Measurements from ENCODE around the gene ANKAR.

- no peak for TF ChIP-seq ZNF219 (CRISPR knock-in tag; IDR thresholded peaks at IDR 0.05; ENCODE audit: borderline replicate concordance)
- TF ChIP-seq FOXP1 (CRISPR knock-in tag; IDR thresholded peaks at IDR 0.05; ENCODE audit: borderline replicate concordance), result no peak
- TF ChIP-seq, protein P1, sequence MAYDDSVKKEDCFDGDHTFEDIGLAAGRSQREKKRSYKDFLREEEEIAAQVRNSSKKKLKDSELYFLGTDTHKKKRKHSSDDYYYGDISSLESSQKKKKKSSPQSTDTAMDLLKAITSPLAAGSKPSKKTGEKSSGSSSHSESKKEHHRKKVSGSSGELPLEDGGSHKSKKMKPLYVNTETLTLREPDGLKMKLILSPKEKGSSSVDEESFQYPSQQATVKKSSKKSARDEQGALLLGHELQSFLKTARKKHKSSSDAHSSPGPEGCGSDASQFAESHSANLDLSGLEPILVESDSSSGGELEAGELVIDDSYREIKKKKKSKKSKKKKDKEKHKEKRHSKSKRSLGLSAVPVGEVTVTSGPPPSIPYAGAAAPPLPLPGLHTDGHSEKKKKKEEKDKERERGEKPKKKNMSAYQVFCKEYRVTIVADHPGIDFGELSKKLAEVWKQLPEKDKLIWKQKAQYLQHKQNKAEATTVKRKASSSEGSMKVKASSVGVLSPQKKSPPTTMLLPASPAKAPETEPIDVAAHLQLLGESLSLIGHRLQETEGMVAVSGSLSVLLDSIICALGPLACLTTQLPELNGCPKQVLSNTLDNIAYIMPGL (CRISPR knock-in tag; IDR thresholded peaks at IDR 0.05), result no peak
- TF ChIP-seq CTCF (IDR thresholded peaks at IDR 0.05), result no peak
- TF ChIP-seq FOXP4 (CRISPR knock-in tag; IDR thresholded peaks at IDR 0.05), result no peak
- TF ChIP-seq ELF4 (CRISPR knock-in tag; IDR thresholded peaks at IDR 0.05; ENCODE audit: low read depth), result no peak
- TF ChIP-seq NFATC4 (CRISPR knock-in tag; IDR thresholded peaks at IDR 0.05), result no peak
These were observed 23.2 kb upstream of the ANKAR start for GRCh38 chr2:189651284-189651683.

Measured in WTC11 (cell line).